Activated CD8-positive, alpha-beta memory T cell treated with anti-CD3 and anti-CD28 coated beads for 24 hours (primary cell): ENCODE data around the gene ZNF521.

Experiments
- DNase-seq: peaks from one replicate; pipeline ENCODE4 v3.0.0-alpha.2; 2020

ZNF521 gene

DNA sequence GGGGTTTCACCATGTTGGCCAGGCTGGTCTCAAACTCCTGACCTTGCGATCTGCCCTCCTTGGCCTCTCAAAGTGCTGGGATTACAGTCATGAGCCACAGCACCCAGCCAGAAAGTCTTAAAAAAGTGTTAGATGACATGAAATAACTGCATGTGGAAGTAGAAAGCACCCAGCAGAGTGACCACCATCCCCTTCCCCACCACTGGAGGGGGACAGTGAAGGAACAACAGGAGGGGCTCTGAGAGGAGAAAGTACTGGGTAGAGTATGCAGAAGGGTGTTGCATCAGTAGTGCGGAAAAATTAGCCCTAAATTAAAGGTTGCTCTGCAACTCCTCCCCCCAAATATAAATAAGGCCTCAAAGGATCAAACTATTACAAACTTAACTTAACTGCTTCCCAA is 230.5 kb downstream of the ZNF521 start:
- DNase-seq, result no peak

DNA sequence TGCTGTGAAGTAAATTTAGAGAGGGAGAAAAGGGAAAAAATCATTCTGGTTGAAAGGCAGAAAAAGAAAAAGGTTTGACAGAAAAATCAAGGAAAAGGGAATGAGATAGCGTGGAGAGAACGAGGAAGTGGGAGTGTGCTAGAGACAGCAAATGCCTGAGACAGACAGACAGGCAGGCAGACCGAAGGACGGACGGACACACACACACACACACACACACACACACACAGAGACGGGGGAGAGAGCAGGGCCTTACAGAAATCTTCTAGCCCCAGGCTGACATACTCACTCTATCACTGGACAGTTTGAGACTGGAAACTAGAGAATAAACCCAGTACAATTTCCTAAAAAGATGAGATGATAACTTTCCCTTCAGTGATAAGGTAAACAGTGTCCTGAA is 238.4 kb downstream of the ZNF521 start:
- DNase-seq, result no peak

DNA sequence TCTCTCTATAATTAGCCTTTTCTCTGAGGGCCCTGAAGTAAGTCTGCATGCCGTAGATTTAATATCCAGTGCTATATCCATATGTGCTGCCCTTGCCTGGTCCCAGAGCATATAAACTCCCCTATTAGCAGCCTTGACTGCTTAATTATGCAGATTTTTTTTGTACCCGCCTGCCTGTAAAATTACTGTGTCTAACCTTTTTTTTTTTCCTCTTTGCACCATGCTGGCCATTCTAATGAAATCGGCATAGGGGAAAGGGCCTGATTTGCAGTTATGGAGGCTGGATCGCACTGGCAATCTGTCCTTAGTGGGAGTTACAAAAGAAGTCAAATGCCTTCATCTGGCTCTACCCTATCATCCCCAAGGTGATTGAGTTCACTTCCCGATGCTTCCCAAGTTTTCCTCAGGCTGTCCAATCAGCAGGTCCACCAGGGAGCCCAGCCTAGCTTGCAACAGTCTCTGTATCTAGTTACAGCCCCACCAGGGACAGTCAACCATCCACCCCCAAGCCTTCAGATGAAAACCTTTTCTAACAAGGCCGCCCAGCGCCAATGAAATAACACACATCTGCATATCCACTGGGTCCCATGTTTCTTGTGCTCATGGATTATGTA is 239.0 kb downstream of the ZNF521 start:
- DNase-seq, result no peak

DNA sequence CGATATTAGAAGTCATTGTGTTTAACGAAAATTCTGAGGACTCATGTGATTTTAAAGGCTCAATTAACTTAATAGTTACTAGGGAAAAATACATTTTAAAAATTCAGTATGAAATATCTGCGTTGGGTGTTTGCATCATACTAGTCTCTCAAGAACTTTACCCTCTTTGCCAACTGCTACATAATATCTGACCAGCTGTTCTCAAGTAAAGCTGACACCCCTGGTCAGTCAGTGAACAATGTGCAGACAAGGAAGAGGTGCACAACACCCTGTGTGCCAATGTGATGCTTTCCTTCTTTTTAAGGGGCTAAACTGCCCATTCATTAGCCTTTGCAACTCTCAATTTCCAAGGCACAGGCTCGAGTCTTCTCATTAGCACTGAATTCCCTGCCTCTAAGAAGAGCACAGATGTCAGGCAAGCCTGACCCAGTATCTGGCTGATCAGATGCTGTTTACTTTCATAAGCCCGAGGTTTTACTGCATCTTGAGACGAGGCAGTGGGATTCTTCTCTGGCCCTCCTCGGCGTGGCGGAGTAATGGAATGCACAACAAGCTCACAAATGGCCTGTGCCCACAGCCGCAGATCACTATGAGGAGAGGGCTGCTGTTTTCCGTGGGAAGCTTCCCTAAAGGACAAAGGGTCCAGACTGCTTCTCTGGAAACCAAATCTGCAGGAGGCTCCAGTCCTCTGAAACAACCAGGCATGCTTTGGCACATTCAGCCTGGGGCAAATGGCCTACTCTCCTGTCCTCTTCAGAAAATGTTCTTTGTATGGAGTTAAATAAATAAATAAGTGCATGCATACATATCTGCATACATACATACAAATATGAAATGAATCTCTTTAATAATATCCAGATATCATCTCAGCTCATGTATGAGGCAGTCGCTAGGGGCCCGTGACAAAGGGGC is 240.3 kb downstream of the ZNF521 start:
- no peak for DNase-seq

DNA sequence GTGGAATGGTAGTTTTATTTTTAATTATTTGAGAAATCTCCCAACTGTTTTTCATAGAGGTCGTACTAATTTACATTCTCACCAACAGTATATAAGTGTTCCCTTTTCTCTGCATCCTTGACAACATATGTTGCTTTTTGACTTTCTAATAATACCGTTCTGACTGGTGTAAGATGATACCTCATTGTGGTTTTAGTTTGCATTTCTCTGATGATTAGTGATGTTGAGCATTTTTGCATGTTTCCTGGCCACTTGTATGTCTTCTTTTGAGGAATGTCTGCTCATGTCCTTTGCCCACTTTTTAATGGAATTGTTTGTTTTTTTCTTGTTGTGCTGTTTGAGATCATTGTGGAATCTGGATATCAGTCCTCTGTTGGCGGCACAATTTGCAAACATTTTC is 242.5 kb downstream of the ZNF521 start:
- DNase-seq, result no peak

DNA sequence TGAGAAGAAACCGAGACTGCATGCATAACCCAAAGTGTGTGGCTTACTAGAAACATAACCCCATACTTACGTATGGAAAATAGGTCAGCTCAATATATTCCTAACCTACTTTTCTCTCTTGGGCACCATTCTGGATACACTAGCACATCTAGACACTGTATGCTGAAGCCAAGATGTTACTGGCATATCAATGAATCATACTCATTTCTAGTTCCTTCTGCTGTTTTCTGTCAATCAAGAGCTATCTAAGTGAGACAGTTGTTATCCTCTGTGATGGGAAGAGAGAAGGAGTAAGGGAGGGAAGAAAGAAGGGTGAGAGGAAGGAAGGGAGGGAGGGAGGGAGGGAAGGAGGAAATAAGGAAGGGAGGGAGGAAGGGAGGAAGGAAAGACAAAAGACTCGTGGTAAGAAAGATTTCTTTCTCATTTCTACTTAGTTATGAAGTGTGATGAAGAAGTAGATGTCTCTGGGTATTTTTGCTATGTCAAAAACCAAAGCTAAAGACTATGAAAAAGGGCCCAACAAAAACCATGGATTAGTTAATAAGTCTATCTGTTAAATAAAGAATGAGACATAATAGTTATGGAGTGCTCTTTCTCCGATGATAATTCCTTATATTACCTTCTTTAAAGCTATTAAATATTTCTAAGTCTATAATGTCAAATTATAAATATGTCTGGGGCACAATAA is 248.4 kb downstream of the ZNF521 start:
- no peak for DNase-seq

DNA sequence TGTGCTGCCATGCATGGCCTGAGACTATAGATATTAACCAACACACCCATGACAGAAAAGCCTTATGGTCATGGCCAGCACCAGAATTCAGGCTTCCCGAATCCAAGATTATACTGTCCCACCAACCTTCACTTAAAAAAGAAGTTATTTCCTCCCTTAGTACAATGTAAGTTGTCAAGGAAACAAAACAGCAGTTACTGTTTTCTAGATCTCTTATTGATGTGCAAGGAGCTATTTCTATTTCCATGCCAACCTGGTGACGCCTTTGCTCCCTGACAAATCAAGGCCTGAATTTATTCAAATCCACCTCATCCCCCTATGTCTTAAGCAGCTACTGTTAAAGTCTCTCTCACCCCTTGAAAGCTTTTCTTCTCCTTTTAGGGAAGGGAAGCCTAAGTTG is 249.3 kb downstream of the ZNF521 start:
- no peak for DNase-seq

DNA sequence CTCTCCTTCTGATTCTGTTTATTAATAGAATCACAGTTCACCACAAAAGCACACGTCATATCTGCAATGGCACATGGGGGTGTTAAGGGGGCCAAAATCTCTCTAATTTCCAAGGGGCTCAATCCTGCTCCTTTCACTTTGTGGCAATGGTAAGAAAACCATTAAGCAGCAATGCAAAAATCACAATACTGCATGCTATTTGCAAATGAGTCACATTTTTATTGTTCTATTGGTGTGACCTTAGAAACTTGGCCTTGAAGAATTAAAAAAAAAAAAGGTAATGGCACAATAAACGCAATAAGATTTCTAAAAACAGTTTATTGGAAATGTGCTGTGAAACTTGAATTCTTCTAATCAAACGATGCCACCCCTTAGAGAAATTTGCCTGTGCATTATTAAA is 251.5 kb downstream of the ZNF521 start:
- DNase-seq, result no peak

DNA sequence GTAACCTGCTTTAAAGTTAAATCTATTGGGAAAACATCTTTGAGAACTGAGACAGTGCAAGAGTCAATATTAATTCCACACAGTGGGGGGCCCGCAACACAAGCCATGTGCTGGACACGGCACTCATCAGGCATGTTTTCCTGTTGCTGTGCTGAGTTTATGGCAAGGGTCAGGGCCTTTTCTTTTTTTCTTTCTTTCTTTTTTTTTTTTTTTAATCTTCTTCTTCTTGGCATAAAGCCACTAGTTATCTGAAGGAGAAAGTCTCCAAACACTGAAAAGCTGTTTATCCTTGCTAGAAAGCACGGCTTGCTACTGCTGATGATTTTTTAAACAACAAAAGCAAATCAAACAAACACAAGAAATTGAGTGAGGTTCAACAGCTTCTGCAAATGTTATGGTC is 252.1 kb downstream of the ZNF521 start:
- DNase-seq, result no peak

DNA sequence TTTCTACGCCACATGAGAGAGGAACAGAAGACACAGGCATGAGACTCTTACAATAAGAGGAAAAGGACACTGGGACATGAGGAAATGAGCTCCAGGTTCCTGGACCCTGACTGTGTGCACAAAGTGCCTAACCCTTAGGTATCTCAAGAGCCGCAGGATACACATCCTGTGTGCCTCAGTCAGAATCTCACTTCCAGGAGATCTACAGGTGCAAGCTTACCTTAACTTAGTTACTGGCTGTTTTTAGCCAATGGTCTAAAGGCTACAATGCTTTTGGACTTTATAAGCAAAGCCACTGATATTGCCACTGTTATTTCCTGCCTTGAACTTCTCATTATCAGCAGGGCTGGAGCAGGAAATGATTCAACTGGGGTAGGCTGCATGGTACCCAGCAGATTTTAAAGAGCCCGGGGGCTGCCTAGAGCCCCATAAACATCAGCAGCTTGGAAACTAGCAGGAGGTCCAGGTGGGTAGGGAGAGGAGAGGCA is 254.4 kb downstream of the ZNF521 start:
- no peak for DNase-seq

DNA sequence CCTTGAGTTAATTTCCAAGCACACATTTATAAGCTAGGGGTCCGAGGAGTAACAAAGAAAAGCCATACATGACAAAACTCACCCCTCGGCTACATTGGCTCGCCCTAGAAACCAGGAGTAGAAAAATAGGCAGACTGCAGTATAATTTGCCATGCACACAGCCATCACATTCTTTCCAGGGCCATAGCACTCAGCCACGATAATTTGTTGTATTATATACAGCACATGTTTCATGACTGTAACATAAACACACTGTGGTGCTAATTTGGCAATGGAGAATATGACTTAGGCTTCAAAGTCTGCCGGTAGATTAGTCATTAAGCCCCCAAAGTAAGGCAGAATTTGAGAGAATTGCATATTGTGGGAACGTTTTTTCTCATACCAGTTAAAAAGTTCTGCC is 254.9 kb downstream of the ZNF521 start:
- DNase-seq, result no peak

DNA sequence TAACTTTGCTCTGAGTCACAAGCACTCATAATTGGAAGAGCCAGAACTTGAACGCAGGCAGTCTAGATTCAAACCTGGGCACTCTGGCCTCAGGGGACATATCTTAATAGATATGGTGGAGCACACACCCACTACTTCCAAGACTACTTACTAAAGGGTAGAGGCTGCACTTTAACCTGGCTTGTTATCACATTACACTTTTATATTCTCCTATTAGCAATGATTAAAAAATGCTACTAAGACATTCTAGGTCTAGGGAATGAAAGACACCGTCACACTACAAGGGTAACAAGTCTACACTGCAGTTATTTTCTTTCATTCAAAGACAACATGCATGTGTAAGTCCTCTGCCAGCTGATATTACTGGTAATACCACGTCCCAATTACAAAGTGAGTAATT is 258.8 kb downstream of the ZNF521 start:
- no peak for DNase-seq

DNA sequence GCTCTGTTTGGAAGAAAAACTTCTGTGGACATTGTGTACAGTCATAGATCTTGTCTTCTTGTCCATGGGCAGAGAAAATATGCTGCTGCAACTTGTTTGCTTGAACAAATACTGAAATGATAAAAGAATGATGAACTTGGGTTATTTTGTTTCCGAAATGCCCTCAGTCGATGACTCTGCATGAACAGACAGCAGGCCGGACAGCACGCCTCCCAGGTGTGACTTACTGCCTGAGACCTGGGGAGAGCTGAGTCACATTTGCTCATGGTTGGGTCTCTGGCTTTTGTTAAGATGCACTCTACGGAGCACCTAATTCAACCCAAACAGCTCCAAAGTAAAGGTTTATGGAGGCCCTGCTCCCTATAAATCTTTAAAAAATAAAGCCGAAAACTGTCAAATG is 262.5 kb downstream of the ZNF521 start:
- no peak for DNase-seq

DNA sequence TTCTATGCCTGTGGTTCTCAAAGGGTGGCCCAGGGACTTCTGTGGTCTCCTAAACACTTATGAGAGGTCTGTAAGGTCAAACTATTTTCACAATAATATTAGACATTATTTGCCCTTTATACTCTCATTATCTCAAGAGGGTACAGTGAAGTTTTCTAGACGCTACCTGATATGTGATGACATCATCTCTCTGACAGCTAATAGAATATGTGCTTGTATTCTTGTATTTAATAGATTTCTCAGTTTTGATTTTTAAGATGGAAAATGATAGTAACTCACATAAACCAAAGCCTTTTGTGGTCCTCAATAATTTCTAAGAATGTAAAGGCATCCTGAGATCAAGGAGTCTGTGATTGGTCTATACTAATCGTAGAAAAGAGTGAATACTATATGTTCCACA is 265.1 kb downstream of the ZNF521 start:
- no peak for DNase-seq

DNA sequence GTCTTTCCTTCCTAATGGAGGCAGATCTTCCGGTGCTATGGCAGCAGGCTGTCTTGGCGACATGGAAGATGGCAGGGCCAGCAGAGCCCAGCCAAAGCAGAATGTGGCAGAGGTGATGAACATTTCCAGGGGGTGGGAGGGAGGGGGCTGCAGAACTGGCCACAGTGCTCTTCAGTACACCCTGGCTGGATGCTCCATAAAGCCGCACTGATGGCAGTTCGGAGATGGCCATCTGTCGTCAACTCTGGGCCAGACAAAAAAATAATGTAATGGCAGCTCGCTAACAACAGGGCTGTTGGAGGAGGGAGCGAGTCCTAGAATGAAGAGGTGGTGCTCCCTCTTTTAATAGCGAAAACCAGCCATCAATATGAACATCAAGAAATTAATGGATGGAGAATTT is 271.0 kb downstream of the ZNF521 start:
- DNase-seq, result no peak

DNA sequence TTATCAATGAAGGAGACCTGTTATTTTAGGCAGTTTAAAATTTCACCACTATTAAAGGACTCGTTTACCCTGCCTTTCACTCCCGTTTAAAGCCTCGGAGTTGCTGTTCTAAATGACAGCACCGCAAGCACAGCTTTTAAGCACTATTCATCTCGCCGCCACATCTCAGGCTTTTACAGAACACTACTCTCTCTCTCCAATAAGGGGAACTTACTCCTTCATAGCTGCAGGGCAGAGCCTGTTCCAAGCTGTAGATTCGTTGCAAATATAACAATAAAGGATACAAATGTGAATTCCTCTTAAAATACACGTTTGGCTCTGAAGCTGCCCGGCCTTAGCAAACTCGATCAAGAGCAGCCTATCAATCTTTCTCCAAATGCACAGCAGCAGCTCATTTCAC is 271.8 kb downstream of the ZNF521 start:
- DNase-seq, result no peak

DNA sequence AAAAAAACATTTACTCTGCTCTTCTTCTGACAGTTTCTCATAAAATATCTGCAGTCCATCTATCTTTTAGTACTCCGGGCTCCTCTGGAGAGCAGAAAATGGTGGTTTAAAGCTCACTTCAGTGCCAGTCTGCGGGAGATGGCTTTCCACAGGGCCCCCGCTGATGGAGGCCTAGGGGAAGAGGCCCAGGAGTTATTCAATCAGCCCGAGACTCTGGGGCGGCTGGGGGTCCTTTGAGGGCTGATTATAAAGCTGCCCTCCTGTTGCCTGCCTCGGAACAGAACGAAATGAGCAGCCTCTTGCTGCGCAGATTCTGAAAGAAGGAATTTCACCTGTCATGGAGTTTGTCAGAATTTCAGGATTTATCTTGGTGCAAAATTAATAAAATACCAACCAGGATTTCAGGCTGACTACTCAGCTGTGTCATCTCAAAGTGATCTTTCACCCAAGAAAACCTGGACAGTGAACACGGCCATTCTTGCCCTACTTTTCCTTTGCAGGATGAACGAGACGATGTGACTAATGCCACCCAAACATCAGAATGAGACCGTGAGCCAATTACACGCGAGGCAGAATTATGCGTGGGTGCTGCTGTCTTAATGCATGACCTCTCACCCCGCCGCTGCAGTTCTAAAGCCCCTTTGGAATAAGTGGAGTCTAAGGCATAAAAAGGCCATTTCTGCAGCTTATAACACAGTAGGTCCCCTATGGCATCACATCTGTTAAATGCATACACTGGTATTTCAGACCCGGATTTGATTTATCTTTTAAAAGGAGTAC is 273.8 kb downstream of the ZNF521 start:
- no peak for DNase-seq

DNA sequence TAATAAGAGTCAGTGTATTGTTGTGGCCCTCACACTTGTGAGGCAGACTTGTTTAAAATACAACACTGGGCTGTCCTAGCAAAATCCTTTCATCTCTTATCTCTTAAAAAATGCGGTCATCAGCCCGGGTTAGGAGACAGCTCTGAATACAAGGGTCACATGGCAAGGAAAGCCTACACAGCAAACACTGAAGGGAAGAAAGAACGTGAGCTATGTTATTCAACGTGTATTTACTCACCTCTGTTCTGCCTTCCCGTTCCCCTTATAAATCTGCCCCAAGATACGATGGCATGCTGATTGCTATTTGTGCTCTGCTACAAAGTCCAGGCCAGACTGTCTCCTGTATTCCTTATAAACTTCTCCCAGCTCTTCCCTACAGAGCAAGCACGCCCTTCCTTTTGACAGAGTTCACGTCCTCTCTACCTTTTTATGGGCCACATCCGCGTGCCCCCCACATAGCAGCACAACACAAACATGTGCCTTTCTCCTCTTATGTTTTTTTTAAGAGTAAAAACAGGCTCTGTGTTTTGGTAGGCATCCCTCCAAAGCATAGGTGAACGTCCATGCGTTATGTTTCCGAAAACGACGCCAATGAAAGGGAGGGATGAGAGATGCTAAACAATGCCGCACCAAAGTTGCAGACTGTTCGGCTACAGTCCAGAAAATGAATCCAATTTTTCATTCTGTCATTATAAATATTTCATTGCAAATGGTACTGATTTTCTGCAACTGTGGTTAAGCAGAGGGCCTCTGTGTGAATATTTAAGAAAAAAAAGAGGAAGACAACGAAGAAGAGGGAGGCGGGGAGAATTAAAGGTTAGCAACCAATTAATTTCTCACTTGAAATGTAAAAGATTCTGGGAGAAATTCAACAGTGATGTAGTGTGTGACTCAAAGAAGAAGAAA is 274.7 kb downstream of the ZNF521 start:
- DNase-seq, result no peak

DNA sequence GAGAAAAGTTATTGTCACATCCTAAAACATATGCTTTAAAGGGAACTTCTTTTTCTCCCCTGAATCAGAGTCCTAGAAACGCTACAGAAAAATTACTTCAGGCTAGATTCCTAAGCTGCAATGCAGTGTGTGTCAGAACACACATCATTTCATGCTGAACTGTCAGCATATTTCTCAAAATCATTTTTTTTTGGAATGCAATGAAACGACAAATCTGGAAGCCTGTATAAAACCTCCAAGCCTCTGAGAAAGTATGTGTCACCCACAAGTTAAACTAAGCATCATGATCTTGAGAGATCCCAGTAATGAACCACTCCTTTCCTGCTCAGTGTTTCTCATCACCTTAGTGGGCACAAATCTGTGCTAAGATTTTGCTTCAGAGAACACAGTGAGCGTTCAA is 276.2 kb downstream of the ZNF521 start:
- no peak for DNase-seq

DNA sequence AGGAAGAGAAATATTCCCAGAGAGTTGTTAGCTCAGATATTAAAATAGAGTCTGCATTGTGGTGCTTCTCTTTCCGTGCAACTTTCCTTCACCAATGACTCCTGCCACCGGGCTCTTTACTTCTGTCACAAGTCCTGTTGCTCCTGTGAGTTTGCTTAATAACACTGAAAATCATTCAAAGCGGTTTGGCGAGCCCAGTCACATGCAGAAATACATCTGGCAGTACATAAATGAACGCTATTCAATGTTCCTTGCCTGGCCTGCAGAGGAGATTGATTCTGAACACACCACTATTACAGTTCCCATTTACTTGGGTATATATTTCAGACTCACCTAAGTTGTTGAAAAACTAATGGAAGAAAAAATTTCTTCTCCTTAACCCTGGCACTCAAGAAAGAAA is 276.6 kb downstream of the ZNF521 start:
- DNase-seq, result no peak

DNA sequence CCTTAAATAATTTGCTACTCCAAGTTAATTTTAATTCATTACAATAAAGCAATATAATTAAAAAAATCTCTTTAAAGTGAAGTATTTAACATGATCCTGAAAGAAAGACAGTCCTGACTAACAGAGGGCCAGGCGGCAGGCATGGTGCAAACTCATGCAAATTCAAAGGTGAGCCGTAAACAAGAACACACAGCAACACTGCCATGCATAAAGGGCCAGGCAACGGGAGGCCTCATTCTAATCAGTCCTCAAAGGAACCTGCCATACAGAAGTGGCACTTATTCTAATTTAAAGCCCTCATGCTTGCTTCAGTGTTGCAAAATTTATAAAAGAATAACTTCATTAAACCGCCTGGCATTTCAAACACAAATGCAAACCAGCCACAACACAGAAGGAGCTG is 277.0 kb downstream of the ZNF521 start:
- no peak for DNase-seq

DNA sequence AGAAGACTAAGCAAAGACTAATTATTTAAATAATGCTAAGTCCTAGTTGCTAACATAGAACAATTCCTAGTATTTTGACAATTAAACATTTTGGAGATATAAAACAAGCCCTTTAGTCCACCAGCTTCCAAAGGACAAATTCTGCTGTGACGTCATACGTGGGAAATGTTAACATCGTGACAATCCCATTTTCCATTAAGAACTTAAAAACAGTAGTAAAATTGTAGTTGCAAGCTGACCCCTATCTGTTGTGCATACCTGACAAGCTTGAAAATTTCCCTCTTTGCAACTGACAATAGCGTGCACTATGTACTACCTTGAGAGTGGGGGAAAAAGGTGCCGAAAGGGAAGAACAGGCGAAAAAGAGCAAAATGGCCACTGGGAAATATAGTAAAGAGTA is 279.8 kb downstream of the ZNF521 start:
- DNase-seq, result no peak
